AG09319 (cell line): ENCODE data around the gene PDLIM7.

Source experiments
- DNase-seq: peaks from one replicate; pipeline ENCODE4 v3.0.0-alpha.2; 2010; ENCODE audit warnings: low read depth; ENCODE audit errors: extremely low read depth
- TF ChIP-seq, protein P1 (sequence below): IDR thresholded peaks from 2 replicates; pipeline ENCODE4 v1.5.1; 2011; ENCODE audit warnings: low read depth, mild to moderate bottlenecking, inconsistent platforms, low read length, moderate library complexity

PDLIM7 gene

DNA sequence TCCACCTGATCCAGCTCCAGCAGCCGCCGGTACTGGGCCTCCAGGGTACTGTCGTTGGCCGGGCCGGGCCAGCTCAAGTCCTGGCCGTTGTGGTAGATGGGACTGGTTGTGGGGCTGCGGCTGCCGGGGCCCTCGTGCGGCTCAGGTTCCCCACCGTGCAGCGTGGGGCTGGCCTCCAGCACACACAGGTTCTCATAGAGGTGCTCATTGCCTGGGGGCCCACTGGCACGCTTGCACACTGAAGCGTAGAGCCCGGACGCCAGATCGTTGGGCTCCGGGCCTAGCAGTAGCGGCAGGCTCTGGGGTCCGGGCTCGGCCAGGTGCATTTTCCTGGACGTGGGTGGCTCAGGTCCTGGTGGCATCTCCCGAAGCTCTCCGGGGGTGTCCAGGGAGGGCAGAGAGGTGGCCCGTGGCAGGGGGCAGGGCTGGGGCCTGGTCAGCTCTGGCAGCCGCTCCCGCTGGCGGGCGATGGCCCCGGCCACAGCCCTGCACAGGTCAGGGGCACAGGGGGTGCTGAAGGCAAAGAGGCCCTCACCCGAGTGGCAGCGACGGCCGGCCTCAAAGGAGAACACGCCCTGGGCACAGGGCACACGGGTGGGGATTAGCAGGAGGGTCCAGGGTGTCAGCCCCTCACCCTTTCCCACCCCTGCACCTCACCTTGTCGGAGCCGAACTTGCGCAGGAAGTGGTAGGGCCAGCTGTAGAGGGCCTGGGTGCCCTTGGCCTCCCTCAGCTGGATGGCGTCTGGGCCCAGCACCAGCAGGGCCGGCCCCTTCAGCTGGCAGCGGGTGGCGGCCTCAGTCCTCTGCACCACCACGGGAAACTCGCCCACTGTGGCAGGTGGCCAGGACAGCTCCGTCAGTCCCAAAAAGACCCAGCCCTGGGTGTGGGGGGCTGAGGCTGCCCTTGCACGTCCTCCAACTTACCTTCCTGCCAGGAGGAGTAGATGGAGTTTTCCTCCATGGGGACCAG lies 7.0 kb upstream of the PDLIM7 start:
- no peak for DNase-seq
- TF ChIP-seq, protein P1, sequence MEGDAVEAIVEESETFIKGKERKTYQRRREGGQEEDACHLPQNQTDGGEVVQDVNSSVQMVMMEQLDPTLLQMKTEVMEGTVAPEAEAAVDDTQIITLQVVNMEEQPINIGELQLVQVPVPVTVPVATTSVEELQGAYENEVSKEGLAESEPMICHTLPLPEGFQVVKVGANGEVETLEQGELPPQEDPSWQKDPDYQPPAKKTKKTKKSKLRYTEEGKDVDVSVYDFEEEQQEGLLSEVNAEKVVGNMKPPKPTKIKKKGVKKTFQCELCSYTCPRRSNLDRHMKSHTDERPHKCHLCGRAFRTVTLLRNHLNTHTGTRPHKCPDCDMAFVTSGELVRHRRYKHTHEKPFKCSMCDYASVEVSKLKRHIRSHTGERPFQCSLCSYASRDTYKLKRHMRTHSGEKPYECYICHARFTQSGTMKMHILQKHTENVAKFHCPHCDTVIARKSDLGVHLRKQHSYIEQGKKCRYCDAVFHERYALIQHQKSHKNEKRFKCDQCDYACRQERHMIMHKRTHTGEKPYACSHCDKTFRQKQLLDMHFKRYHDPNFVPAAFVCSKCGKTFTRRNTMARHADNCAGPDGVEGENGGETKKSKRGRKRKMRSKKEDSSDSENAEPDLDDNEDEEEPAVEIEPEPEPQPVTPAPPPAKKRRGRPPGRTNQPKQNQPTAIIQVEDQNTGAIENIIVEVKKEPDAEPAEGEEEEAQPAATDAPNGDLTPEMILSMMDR, result no peak

DNA sequence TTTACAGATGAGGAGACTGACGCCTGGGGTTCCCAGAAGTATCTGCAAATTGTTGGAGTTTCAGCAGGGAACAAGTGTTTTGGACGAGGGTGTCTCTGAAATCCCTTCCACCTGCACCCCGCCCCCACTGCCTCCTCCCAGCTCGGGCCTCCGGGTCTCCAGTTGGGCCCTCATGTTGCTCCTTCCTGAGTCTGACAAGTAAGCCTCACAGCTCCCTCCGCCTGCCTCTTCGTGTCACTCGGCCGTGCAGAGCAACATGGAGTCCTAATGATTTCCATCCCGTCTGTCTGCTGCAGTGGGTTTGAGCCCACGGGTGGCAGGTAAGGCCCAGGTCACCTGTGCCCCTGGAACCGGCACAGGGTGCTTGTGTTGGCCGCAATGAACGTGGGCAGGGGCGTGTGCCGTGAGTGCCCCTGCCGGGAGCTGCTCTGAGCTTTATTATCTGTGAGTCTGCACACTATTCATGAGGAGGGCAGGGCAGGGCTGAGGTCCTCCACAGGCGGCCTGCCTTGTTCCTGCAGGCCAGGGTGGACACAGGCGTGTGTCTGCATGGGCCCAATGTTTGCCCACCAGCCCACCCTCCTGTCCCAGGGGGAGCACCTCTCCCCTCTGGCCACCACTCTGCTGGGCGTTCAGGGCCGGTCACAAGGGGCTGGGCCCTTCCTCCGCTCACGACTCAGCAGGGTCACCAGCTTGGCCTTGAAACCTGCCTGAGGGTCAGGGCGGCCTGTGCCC lies 6.1 kb upstream of the PDLIM7 start:
- TF ChIP-seq, protein P1, result no peak
- no peak for DNase-seq

- no peak for DNase-seq
- TF ChIP-seq, protein P1, result no peak
These were observed 5.5 kb upstream of the PDLIM7 start for GRCh38 chr5:177502886-177503285.

DNA sequence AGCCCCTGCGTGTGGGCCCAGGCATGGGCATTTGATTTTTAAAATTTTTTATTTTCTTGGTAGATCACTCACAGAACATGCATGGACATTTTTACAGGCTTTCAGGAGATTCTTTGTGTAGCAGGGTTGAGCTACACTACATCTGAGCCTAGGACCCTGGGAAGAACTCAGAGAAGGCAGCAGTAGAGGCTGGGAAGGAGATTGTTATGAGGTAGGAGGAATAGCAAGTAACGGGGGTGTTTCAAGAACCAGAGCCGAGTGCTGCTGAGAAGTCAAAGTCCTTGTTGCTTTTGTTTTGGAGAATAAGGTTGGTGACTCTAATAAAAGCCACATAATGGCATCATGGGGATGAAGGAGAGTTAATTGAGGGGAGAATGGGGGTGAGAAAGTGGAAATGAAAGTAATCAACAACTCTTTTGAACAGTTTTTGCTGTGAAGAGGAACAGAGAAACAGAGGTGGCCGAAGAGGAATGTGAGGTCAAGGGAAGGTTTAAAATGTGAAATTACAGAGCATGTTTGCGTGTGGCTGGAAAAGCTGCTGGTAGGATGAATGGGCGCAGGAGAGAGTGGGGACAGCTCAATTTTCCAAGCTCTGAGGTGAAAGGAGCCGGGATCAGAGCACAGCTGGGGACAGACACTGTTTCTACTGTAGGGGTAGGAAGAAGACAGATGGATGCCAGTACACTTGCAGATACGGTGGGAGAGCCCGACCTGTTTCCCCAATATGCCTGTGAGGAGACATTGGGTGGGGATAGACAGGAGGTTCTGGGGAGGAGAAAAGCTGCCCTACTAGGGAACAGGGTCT lies 4.7 kb upstream of the PDLIM7 start:
- DNase-seq, result no peak
- TF ChIP-seq, protein P1, result no peak

DNA sequence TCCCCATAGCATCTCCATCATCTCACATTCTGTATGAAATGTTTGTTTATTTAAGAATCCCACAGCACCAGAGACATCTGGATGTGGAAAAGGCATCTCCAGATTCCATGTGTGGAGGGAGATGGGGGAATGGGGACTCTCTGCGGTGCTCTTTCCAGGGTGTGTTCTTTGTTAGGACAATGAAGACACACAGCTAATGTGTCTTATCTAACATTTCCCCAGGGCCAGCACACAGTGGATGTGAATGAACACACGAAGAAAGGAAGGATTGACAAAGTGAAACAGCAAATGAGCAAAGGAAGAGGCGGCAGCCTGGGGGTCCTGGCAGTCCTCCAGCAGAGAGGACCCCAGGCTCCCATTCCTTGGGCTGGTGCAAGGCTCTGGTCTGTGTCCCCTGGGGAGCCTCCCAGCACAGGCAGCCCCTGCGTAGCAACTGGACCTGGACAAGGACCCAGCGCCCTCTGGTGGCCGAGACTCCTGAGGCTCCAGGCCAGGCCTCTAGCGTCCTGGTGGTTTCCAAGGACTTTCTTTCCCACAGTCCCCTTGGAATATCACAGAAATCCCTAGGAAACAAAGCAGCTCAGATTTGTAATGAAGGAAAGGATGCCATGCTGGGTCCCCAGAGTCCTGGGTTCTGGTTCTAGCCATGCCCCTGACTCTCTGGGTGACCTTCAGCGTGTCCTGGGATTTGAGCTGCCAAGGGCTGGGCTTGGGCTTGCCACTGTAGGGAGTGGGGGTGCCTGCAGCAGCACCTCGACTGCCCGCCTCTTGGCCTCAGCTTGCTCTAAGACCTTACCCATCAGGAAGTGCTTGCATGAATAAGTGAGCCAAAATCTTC lies 3.5 kb upstream of the PDLIM7 start:
- TF ChIP-seq, protein P1, result peak; percentile 98
- DNase-seq, result no peak

DNA sequence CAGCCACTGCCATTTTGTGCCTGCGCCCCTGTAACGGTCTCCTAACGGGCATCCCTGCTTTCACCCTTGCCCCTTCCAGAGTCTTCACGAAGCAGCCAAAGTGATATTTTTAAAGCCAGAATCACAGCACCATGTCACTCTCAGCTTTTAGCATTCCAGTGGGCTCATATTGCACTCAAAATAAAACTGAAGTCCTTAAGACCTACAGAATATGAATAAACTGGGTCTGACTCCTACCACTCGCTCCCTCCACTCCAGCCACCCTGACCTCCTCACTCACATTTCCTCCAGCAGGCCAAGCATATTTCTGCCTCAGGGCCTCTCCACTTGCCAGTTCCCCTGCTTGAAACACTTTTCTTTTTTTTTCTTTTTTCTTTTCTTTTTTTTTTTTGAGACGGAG lies 2.4 kb upstream of the PDLIM7 start:
- DNase-seq, result no peak
- TF ChIP-seq, protein P1, result no peak
